GM12891 (cell line): Measurements from ENCODE around the gene BMP6.

Experiments used
- PAX5 ChIP-seq: IDR thresholded peaks from 2 replicates; pipeline ENCODE4 v1.6.1; 2011; ENCODE audit warnings: low read length, moderate library complexity, mild to moderate bottlenecking; ENCODE audit not compliant: insufficient read depth, severe bottlenecking
- POLR2A ChIP-seq: IDR thresholded peaks from 2 replicates; pipeline ENCODE4 v1.6.1; 2011; ENCODE audit warnings: low read depth, low read length, control low read depth
- POLR2AphosphoS5 ChIP-seq: IDR thresholded peaks from 2 replicates; pipeline ENCODE4 v1.6.1; 2011; ENCODE audit warnings: low read depth, low read length, control low read depth
- POU2F2 ChIP-seq: IDR thresholded peaks from 2 replicates; pipeline ENCODE4 v1.6.1; 2011; ENCODE audit warnings: low read depth, mild to moderate bottlenecking, control low read depth, low read length, moderate library complexity
- SPI1 ChIP-seq: IDR thresholded peaks from 2 replicates; pipeline ENCODE4 v1.6.1; 2011; ENCODE audit warnings: low read depth, low read length, control low read depth
- TAF1 ChIP-seq: IDR thresholded peaks from 2 replicates; pipeline ENCODE4 v1.6.1; 2011; ENCODE audit warnings: low read depth, low read length, control low read depth

DNA sequence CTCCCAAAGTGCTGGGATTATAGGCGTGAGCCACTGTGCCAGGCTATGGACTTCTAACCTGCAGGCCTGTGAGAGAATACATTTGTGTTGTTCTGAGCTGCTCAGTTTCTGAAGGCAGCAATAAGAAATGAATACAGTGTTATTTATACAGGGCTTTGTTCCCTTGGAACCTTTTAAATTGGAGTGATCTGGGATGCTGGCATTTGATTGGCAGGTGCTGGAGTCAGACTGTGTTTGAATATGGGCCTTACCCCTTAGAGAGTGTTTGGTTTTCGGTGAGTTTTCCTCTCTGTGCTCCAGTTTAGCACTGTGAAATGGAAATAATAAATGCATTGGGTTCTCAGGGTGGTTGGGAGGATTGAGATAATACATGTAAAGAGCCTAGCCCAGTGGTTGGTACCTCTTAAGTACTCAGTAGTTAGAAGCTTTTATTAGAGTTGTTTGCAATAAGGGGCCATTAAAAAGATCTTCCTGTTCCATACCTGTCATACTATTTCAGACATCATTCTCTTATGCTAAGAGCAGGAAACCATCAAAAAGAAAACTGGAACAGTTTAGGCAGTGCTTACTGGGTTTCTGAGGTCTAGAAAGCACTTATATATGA, 22.1 kb downstream of the BMP6 start:
- TF ChIP-seq POU2F2 (no peak), TAF1 (no peak), POLR2A (no peak), POLR2AphosphoS5 (no peak), PAX5 (no peak), SPI1 (no peak)
